Gastroesophageal sphincter (tissue), 3 donors: Measurements from ENCODE around the gene OVOL3.

Experiments
- CTCF ChIP-seq, 4 experiments: fragments of 200-600 bp in 2 of 4; fragments of 450-650 bp in 2 of 4; sonication (generic) in 1 of 4; IDR thresholded peaks; one replicate each; pipeline ENCODE4 v1.5.1; 2017 to 2019; ENCODE audit warnings: antibody characterized with exemption in 4 of 4, mild to moderate bottlenecking in 2 of 4, moderate library complexity in 2 of 4
- POLR2A ChIP-seq, 2 donors: fragments of 450-650 bp; IDR thresholded peaks; one replicate each; pipeline ENCODE4 v1.6.1; 2017; ENCODE audit warnings: antibody characterized with exemption in 2 of 2, mild to moderate bottlenecking in 2 of 2, moderate library complexity in 1 of 2
- POLR2AphosphoS5 ChIP-seq: sonication (generic); formaldehyde crosslinking; IDR thresholded peaks from one replicate; pipeline ENCODE4 v1.6.1; 2017; ENCODE audit warnings: antibody characterized with exemption

- no peak for TF ChIP-seq CTCF (IDR thresholded peaks at IDR 0.05)
- peak; percentile 68 to 70 for TF ChIP-seq POLR2A (IDR thresholded peaks at IDR 0.05)
- TF ChIP-seq POLR2AphosphoS5, result peak; percentile 83
Observed at GRCh38 chr19:36115453-36116343, 4.8 kb downstream of the OVOL3 start, which contains the start of gene TBCB.
